Measurements from ENCODE around the gene CDC73.

Gene CDC73

GRCh38 chr1:193199940-193200339 is 78.1 kb downstream of the CDC73 start:
- CTCF ChIA-PET, result no interaction called here
- POLR2A ChIA-PET, result no interaction called here
- DNase-seq (ENCODE audit: extremely low spot score), result no peak
- no peak for TF ChIP-seq FOXK2 (IDR thresholded peaks at IDR 0.05)
- no peak for TF ChIP-seq SUZ12 (IDR thresholded peaks at IDR 0.05)
- no peak for TF ChIP-seq TARDBP (IDR thresholded peaks at IDR 0.05)
- no peak for TF ChIP-seq FOXA1 (IDR thresholded peaks at IDR 0.05)
- TF ChIP-seq ARNT (IDR thresholded peaks at IDR 0.05), result no peak
- TF ChIP-seq HDGF (IDR thresholded peaks at IDR 0.05; ENCODE audit: borderline replicate concordance), result no peak
- TF ChIP-seq ZNF384 (IDR thresholded peaks at IDR 0.05), result no peak
- TF ChIP-seq SP1 (IDR thresholded peaks at IDR 0.05), result no peak
- no peak for TF ChIP-seq NFRKB (IDR thresholded peaks at IDR 0.05)
- TF ChIP-seq PKNOX1 (IDR thresholded peaks at IDR 0.05), result no peak
- TF ChIP-seq CTBP1 (IDR thresholded peaks at IDR 0.05; ENCODE audit: borderline replicate concordance), result no peak
- no peak for TF ChIP-seq LEF1 (IDR thresholded peaks at IDR 0.05; ENCODE audit: borderline replicate concordance)
- TF ChIP-seq L3MBTL2 (conservative IDR thresholded peaks at IDR 0.05), result no peak

DNA sequence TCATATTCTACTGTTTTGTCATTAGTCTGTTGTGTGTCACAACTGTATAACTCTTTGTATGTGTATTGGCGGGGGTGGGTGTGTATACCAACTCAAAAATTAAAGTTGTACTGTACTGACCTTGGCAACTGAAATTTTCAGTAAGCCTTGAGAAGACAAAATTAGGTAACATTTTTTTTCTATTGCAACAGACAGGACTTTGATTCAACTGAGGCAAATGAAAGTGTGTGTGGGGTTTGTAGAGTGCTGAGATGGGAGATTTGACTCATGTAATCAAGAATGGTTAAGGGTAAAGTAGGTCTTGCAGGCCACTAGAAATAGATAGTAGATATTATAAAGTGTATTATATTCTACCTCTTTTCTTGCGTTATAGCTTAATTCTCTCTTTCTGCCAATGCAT is 79.2 kb downstream of the CDC73 start:
- ChIA-PET POLR2A (no interaction called here), CTCF (no interaction called here)
- no peak for DNase-seq (ENCODE audit: extremely low spot score)
- TF ChIP-seq SP1 (IDR thresholded peaks at IDR 0.05) (no peak), TARDBP (IDR thresholded peaks at IDR 0.05) (no peak), FOXK2 (IDR thresholded peaks at IDR 0.05) (no peak), CTBP1 (IDR thresholded peaks at IDR 0.05; ENCODE audit: borderline replicate concordance) (no peak), FOXM1 (IDR thresholded peaks at IDR 0.05; ENCODE audit: borderline replicate concordance) (no peak), ELF4 (IDR thresholded peaks at IDR 0.05) (no peak), HDGF (IDR thresholded peaks at IDR 0.05; ENCODE audit: borderline replicate concordance) (no peak), ARNT (IDR thresholded peaks at IDR 0.05) (no peak), NFRKB (IDR thresholded peaks at IDR 0.05) (no peak), FOXA1 (IDR thresholded peaks at IDR 0.05) (no peak), LEF1 (IDR thresholded peaks at IDR 0.05; ENCODE audit: borderline replicate concordance) (no peak)

DNA sequence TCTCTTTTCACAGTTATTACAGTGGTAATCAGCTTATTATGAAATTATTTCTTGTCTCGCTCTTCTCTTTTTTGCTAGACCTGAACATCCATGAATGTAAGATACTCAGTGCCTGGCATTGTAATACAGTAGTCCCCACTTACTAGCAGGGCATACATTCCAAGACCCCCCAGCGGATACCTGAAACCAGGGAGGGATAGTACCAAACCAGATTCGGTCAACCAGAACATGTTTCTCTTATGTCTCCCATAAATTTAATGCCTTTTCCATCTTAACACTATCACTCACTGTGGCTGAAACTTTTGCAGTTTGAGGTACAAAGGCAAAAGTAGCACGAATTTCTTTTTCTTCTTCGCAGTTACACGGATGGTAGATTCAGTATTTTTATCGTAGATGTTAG is 89.2 kb downstream of the CDC73 start:
- POLR2A ChIA-PET, result no interaction called here
- no peak for DNase-seq (ENCODE audit: extremely low spot score)
- CTCF ChIA-PET, result no interaction called here
- no peak for TF ChIP-seq L3MBTL2 (conservative IDR thresholded peaks at IDR 0.05)
- no peak for TF ChIP-seq SUZ12 (IDR thresholded peaks at IDR 0.05)
- no peak for TF ChIP-seq FOXM1 (IDR thresholded peaks at IDR 0.05; ENCODE audit: borderline replicate concordance)
- no peak for TF ChIP-seq ELF4 (IDR thresholded peaks at IDR 0.05)
- no peak for TF ChIP-seq FOXK2 (IDR thresholded peaks at IDR 0.05)
- no peak for TF ChIP-seq ZNF384 (IDR thresholded peaks at IDR 0.05)
- no peak for TF ChIP-seq FOXA1 (IDR thresholded peaks at IDR 0.05)
- TF ChIP-seq ARNT (IDR thresholded peaks at IDR 0.05), result no peak
- TF ChIP-seq BHLHE40 (IDR thresholded peaks at IDR 0.05; ENCODE audit: borderline replicate concordance), result no peak

- TF ChIP-seq CTBP1 (IDR thresholded peaks at IDR 0.05; ENCODE audit: borderline replicate concordance) (no peak), L3MBTL2 (conservative IDR thresholded peaks at IDR 0.05) (no peak), TARDBP (IDR thresholded peaks at IDR 0.05) (no peak), FOXA1 (IDR thresholded peaks at IDR 0.05) (no peak), BHLHE40 (IDR thresholded peaks at IDR 0.05; ENCODE audit: borderline replicate concordance) (no peak), HDGF (IDR thresholded peaks at IDR 0.05; ENCODE audit: borderline replicate concordance) (no peak), ARNT (IDR thresholded peaks at IDR 0.05) (no peak), ELF4 (IDR thresholded peaks at IDR 0.05) (no peak), NFRKB (IDR thresholded peaks at IDR 0.05) (no peak), FOXM1 (IDR thresholded peaks at IDR 0.05; ENCODE audit: borderline replicate concordance) (no peak), PKNOX1 (IDR thresholded peaks at IDR 0.05) (no peak), ZNF384 (IDR thresholded peaks at IDR 0.05) (no peak), SUZ12 (IDR thresholded peaks at IDR 0.05) (no peak), LEF1 (IDR thresholded peaks at IDR 0.05; ENCODE audit: borderline replicate concordance) (no peak), FOXK2 (IDR thresholded peaks at IDR 0.05) (no peak), SP1 (IDR thresholded peaks at IDR 0.05) (no peak)
- no peak for DNase-seq (ENCODE audit: extremely low spot score)
- ChIA-PET CTCF (no interaction called here), POLR2A (no interaction called here)
Observed at GRCh38 chr1:193211539-193211938, 89.7 kb downstream of the CDC73 start.

DNA sequence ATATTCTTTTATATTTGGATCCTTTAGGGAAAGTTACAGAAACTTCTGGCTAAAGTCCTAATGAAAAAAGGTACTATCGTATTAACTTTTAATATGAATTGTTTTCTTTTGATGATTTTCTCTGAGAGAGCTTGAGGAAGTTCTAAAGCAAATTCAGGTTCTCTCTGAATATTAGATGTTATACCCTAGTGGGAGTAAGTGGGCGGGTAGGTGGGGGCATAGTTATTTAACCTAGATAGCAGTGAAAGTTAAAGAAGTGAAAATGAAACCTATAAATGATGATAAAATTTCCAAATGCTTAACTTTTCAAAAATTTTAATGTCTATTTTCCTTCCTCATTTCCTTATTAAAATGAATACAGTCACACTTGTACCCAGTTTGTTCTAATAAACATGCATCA is 90.8 kb downstream of the CDC73 start:
- TF ChIP-seq FOXM1 (IDR thresholded peaks at IDR 0.05; ENCODE audit: borderline replicate concordance) (no peak), LEF1 (IDR thresholded peaks at IDR 0.05; ENCODE audit: borderline replicate concordance) (no peak), CTBP1 (IDR thresholded peaks at IDR 0.05; ENCODE audit: borderline replicate concordance) (no peak), ELF4 (IDR thresholded peaks at IDR 0.05) (no peak), SUZ12 (IDR thresholded peaks at IDR 0.05) (no peak), L3MBTL2 (conservative IDR thresholded peaks at IDR 0.05) (no peak), SP1 (IDR thresholded peaks at IDR 0.05) (no peak), ARNT (IDR thresholded peaks at IDR 0.05) (no peak), BHLHE40 (IDR thresholded peaks at IDR 0.05; ENCODE audit: borderline replicate concordance) (no peak), HDGF (IDR thresholded peaks at IDR 0.05; ENCODE audit: borderline replicate concordance) (no peak)
- CTCF ChIA-PET, result no interaction called here
- DNase-seq (ENCODE audit: extremely low spot score), result no peak
- POLR2A ChIA-PET, result no interaction called here

GRCh38 chr1:193213998-193214397 is 92.2 kb downstream of the CDC73 start:
- TF ChIP-seq FOXM1 (IDR thresholded peaks at IDR 0.05; ENCODE audit: borderline replicate concordance) (no peak), SP1 (IDR thresholded peaks at IDR 0.05) (no peak), HDGF (IDR thresholded peaks at IDR 0.05; ENCODE audit: borderline replicate concordance) (no peak), FOXK2 (IDR thresholded peaks at IDR 0.05) (no peak), FOXA1 (IDR thresholded peaks at IDR 0.05) (no peak), LEF1 (IDR thresholded peaks at IDR 0.05; ENCODE audit: borderline replicate concordance) (no peak), BHLHE40 (IDR thresholded peaks at IDR 0.05; ENCODE audit: borderline replicate concordance) (no peak), ARNT (IDR thresholded peaks at IDR 0.05) (no peak), SUZ12 (IDR thresholded peaks at IDR 0.05) (no peak), PKNOX1 (IDR thresholded peaks at IDR 0.05) (no peak), NFRKB (IDR thresholded peaks at IDR 0.05) (no peak), L3MBTL2 (conservative IDR thresholded peaks at IDR 0.05) (no peak), CTBP1 (IDR thresholded peaks at IDR 0.05; ENCODE audit: borderline replicate concordance) (no peak), TARDBP (IDR thresholded peaks at IDR 0.05) (no peak), ELF4 (IDR thresholded peaks at IDR 0.05) (no peak), ZNF384 (IDR thresholded peaks at IDR 0.05) (no peak)
- ChIA-PET CTCF (no interaction called here), POLR2A (no interaction called here)
- DNase-seq (ENCODE audit: extremely low spot score), result no peak

Measured in HEK293T (cell line).